ENCODE measurements around the gene C17orf67.

DNA sequence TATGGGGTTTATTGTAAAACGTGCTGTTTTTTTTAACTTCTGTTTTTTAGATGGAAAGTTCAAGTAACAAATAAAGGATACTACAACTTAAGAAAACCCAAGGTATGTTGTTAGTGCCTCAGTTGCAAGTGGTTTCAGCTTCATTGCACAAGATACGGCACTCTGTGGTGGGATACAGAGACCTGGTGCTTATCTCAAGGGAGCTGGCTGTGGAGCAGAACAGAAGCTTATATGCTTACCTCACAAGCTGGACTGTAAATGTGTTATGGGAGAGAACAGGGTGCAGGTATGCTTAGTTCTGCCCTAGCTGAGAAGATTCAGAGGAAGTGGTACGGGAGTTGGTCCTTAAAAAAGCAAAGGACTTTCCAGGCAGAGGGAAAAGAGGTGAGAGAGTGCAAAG lies 15.4 kb upstream of the C17orf67 start:
- TF ChIP-seq, protein P1, sequence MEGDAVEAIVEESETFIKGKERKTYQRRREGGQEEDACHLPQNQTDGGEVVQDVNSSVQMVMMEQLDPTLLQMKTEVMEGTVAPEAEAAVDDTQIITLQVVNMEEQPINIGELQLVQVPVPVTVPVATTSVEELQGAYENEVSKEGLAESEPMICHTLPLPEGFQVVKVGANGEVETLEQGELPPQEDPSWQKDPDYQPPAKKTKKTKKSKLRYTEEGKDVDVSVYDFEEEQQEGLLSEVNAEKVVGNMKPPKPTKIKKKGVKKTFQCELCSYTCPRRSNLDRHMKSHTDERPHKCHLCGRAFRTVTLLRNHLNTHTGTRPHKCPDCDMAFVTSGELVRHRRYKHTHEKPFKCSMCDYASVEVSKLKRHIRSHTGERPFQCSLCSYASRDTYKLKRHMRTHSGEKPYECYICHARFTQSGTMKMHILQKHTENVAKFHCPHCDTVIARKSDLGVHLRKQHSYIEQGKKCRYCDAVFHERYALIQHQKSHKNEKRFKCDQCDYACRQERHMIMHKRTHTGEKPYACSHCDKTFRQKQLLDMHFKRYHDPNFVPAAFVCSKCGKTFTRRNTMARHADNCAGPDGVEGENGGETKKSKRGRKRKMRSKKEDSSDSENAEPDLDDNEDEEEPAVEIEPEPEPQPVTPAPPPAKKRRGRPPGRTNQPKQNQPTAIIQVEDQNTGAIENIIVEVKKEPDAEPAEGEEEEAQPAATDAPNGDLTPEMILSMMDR (optimal IDR thresholded peaks at IDR 0.05 in 1 of 3, IDR thresholded peaks at IDR 0.05 in 1 of 3, conservative IDR thresholded peaks at IDR 0.05 in 1 of 3; ENCODE audit: extremely low read depth in 1 of 3, insufficient read depth in 2 of 3, low read length in 3 of 3), result no peak
- no peak for TF ChIP-seq EZH2 (IDR thresholded peaks at IDR 0.05; ENCODE audit: low read length)

All from keratinocyte (primary cell).